ENCODE results near the gene ARMC5. TPM values are rescaled to one million over a fixed set of nuclear protein-coding genes. Genes with fewer than 3 reads are reported as not detected.

ARMC5 gene
- polyA plus RNA-seq, 1 of the 3 experiments (the other 2 are of a cell fraction), result 8.9 TPM

DNA sequence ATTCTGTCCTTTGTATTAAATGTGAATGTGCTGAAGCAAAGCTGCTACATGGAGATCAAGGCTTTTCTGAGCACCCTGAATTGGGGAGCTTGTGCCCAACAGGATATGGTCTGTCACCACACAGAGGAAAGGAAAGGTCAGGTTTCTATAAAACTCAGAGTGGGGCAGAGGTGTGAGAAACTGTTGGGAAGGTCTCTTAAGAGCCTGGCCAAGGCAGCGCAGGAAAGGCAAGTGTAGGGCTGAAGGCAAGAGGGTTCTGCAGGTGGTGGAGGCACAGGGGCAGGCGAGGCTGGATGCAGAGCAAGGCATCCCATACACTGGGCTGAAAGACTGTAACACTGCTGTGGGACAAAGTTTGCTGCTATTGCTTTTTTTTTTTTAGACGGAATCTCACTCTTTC is 39.3 kb upstream of the ARMC5 start (continued):
- TF ChIP-seq, protein P1, sequence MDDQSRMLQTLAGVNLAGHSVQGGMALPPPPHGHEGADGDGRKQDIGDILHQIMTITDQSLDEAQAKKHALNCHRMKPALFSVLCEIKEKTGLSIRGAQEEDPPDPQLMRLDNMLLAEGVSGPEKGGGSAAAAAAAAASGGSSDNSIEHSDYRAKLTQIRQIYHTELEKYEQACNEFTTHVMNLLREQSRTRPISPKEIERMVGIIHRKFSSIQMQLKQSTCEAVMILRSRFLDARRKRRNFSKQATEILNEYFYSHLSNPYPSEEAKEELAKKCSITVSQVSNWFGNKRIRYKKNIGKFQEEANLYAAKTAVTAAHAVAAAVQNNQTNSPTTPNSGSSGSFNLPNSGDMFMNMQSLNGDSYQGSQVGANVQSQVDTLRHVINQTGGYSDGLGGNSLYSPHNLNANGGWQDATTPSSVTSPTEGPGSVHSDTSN (IDR thresholded peaks at IDR 0.05), result no peak
- TF ChIP-seq RAD21 (IDR thresholded peaks at IDR 0.05; ENCODE audit: low read length) (no peak), MEF2A (IDR thresholded peaks at IDR 0.05; ENCODE audit: borderline replicate concordance, low read depth) (no peak), RFX5 (IDR thresholded peaks at IDR 0.05; ENCODE audit: low read length) (no peak), FOXJ3 (CRISPR knock-in tag; IDR thresholded peaks at IDR 0.05) (no peak), TCF12 (IDR thresholded peaks at IDR 0.05) (no peak), SMC3 (IDR thresholded peaks at IDR 0.05; ENCODE audit: low read depth, low read length) (no peak), ELF1 (IDR thresholded peaks at IDR 0.05) (no peak)

DNA sequence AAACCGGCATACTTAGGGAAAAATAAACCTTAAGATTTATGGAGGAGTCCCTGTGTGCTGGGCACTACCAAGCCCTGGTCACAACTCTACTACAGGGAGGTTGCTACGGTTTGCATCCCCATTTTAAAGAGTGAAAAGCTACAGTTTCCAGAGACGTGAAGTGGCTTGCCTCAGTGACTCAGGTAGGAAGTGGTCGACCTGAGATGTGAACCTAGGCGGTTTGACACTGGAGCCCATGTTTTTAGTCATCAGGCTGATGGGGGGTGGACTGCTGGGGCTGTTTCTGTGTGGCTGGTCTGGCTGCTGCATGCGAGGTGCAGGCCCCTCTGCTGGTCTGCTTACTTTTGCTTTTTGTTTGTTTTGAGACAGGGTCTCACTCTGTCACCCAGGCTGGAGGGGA is 37.7 kb upstream of the ARMC5 start:
- Histone ChIP-seq H3K27ac (ENCODE audit: low read depth in 2 of 2, low read length in 1 of 2) (no peak overlapping the region), H3K79me2 (ENCODE audit: insufficient read depth) (no peaks in the 10 kb centered on the region), H3F3A (replicated peaks; ENCODE audit: insufficient read depth) (no peaks in the 10 kb centered on the region), H3K27me3 (ENCODE audit: insufficient read depth) (peaks cover 61% of the 10 kb centered on the region; the same call in 1 of the 2 replicates), H2AFZ (ENCODE audit: low read depth) (no peak overlapping the region), H3K4me2 (no peak overlapping the region), H3K9me3 (no peaks in the 10 kb centered on the region), H3K36me3 (replicated peaks in 1 of 2; ENCODE audit: control insufficient read depth in 1 of 2, insufficient read depth in 2 of 2, low read length in 1 of 2) (no peaks in the 10 kb centered on the region), H3K9ac (no peak overlapping the region), H3K4me1 (ENCODE audit: control insufficient read depth in 1 of 2, insufficient read depth in 2 of 2, low read depth in 1 of 2, low read length in 1 of 2) (no peaks in the 10 kb centered on the region), H3K9me2 (no peaks in the 10 kb centered on the region), H3K4me3 (ENCODE audit: low read depth in 2 of 2, low read length in 1 of 2) (no peak overlapping the region), H4K20me1 (ENCODE audit: insufficient read depth) (no peaks in the 10 kb centered on the region)
- DNase-seq, result no peak
- ChIA-PET CTCF (interaction anchor here (1.0 kb wide), 1 partner anchor 21 kb away, joined by 3 read pairs; the partner anchor contains the start of gene ZNF843), POLR2A (no interaction called here)
- TF ChIP-seq, protein P2, sequence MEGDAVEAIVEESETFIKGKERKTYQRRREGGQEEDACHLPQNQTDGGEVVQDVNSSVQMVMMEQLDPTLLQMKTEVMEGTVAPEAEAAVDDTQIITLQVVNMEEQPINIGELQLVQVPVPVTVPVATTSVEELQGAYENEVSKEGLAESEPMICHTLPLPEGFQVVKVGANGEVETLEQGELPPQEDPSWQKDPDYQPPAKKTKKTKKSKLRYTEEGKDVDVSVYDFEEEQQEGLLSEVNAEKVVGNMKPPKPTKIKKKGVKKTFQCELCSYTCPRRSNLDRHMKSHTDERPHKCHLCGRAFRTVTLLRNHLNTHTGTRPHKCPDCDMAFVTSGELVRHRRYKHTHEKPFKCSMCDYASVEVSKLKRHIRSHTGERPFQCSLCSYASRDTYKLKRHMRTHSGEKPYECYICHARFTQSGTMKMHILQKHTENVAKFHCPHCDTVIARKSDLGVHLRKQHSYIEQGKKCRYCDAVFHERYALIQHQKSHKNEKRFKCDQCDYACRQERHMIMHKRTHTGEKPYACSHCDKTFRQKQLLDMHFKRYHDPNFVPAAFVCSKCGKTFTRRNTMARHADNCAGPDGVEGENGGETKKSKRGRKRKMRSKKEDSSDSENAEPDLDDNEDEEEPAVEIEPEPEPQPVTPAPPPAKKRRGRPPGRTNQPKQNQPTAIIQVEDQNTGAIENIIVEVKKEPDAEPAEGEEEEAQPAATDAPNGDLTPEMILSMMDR (IDR thresholded peaks at IDR 0.05), result no peak
- TF ChIP-seq, protein P3, sequence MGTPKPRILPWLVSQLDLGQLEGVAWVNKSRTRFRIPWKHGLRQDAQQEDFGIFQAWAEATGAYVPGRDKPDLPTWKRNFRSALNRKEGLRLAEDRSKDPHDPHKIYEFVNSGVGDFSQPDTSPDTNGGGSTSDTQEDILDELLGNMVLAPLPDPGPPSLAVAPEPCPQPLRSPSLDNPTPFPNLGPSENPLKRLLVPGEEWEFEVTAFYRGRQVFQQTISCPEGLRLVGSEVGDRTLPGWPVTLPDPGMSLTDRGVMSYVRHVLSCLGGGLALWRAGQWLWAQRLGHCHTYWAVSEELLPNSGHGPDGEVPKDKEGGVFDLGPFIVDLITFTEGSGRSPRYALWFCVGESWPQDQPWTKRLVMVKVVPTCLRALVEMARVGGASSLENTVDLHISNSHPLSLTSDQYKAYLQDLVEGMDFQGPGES (IDR thresholded peaks at IDR 0.05; ENCODE audit: low read depth, low read length), result no peak
- WGBS (ENCODE audit: low lambda C conversion rate), result 5% methylated on average over 6 of the region's 6 CpGs

DNA sequence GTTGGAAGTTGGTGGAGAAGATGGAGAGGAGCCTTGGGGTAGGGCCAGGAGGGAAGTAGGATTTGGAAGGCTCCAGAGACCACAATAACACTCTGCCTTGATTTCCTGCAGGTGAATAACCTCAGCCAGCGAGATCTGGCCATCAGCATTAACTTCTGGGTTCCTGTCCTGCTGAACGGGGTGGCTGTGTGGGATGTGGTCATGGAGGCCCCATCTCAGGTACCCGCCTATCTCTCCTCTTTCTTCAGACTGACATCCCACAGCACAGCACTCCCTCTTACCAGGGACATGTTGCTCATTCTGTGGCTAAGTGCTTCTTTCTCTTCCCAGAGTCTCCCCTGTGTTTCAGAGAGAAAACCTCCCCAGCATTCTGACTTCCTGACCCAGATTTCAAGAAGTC is 36.1 kb upstream of the ARMC5 start:
- Histone ChIP-seq H3K27ac (ENCODE audit: low read depth in 2 of 2, low read length in 1 of 2) (no peak overlapping the region), H3K4me3 (ENCODE audit: low read depth in 2 of 2, low read length in 1 of 2) (peak overlapping the region in 1 of 2 experiments; percentile 23; a peak in 1 of 4 replicates), H3F3A (replicated peaks; ENCODE audit: insufficient read depth) (no peaks in the 10 kb centered on the region), H4K20me1 (ENCODE audit: insufficient read depth) (no peaks in the 10 kb centered on the region), H3K9ac (no peak overlapping the region), H3K79me2 (ENCODE audit: insufficient read depth) (no peaks in the 10 kb centered on the region), H3K36me3 (replicated peaks in 1 of 2; ENCODE audit: control insufficient read depth in 1 of 2, insufficient read depth in 2 of 2, low read length in 1 of 2) (no peaks in the 10 kb centered on the region), H3K9me3 (no peaks in the 10 kb centered on the region), H3K27me3 (ENCODE audit: insufficient read depth) (peaks cover 64% of the 10 kb centered on the region), H3K9me2 (no peaks in the 10 kb centered on the region), H3K4me1 (ENCODE audit: control insufficient read depth in 1 of 2, insufficient read depth in 2 of 2, low read depth in 1 of 2, low read length in 1 of 2) (no peaks in the 10 kb centered on the region; a peak in 1 of 4 replicates), H3K4me2 (peak overlapping the region; percentile 30; the same call in 1 of the 2 replicates), H2AFZ (ENCODE audit: low read depth) (no peak overlapping the region)
- 16% methylated on average over 3 of the region's 3 CpGs for WGBS (ENCODE audit: low lambda C conversion rate)
- ChIA-PET POLR2A (no interaction called here), CTCF (no interaction called here)
- TF ChIP-seq SIN3A (IDR thresholded peaks at IDR 0.05; ENCODE audit: borderline replicate concordance, low read depth, low read length) (no peak), RFX5 (IDR thresholded peaks at IDR 0.05; ENCODE audit: low read length) (no peak), TEAD4 (IDR thresholded peaks at IDR 0.05; ENCODE audit: borderline replicate concordance, insufficient read depth) (no peak), TAF1 (IDR thresholded peaks at IDR 0.05; ENCODE audit: borderline replicate concordance, low read depth, low read length) (no peak), NFIC (IDR thresholded peaks at IDR 0.05; ENCODE audit: borderline replicate concordance) (no peak)
- TF ChIP-seq, protein P4, sequence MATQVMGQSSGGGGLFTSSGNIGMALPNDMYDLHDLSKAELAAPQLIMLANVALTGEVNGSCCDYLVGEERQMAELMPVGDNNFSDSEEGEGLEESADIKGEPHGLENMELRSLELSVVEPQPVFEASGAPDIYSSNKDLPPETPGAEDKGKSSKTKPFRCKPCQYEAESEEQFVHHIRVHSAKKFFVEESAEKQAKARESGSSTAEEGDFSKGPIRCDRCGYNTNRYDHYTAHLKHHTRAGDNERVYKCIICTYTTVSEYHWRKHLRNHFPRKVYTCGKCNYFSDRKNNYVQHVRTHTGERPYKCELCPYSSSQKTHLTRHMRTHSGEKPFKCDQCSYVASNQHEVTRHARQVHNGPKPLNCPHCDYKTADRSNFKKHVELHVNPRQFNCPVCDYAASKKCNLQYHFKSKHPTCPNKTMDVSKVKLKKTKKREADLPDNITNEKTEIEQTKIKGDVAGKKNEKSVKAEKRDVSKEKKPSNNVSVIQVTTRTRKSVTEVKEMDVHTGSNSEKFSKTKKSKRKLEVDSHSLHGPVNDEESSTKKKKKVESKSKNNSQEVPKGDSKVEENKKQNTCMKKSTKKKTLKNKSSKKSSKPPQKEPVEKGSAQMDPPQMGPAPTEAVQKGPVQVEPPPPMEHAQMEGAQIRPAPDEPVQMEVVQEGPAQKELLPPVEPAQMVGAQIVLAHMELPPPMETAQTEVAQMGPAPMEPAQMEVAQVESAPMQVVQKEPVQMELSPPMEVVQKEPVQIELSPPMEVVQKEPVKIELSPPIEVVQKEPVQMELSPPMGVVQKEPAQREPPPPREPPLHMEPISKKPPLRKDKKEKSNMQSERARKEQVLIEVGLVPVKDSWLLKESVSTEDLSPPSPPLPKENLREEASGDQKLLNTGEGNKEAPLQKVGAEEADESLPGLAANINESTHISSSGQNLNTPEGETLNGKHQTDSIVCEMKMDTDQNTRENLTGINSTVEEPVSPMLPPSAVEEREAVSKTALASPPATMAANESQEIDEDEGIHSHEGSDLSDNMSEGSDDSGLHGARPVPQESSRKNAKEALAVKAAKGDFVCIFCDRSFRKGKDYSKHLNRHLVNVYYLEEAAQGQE (IDR thresholded peaks at IDR 0.05; ENCODE audit: low read depth, low read length), result no peak
- DNase-seq, result no peak
